ENCODE measurements around the gene FAS.

DNA sequence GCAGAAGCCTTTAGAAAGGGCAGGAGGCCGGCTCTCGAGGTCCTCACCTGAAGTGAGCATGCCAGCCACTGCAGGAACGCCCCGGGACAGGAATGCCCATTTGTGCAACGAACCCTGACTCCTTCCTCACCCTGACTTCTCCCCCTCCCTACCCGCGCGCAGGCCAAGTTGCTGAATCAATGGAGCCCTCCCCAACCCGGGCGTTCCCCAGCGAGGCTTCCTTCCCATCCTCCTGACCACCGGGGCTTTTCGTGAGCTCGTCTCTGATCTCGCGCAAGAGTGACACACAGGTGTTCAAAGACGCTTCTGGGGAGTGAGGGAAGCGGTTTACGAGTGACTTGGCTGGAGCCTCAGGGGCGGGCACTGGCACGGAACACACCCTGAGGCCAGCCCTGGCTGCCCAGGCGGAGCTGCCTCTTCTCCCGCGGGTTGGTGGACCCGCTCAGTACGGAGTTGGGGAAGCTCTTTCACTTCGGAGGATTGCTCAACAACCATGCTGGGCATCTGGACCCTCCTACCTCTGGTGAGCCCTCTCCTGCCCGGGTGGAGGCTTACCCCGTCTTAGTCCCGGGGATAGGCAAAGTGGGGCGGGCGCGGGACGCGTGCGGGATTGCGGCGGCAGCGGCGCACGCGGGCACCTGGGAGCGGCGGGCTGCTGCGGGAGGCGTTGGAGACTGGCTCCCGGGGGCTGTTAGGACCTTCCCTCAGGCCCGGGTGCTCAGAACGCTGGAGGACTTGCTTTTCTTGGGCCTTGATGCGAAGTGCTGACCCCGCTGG lies at the start of gene FAS:
- TF ChIP-seq, protein P1, sequence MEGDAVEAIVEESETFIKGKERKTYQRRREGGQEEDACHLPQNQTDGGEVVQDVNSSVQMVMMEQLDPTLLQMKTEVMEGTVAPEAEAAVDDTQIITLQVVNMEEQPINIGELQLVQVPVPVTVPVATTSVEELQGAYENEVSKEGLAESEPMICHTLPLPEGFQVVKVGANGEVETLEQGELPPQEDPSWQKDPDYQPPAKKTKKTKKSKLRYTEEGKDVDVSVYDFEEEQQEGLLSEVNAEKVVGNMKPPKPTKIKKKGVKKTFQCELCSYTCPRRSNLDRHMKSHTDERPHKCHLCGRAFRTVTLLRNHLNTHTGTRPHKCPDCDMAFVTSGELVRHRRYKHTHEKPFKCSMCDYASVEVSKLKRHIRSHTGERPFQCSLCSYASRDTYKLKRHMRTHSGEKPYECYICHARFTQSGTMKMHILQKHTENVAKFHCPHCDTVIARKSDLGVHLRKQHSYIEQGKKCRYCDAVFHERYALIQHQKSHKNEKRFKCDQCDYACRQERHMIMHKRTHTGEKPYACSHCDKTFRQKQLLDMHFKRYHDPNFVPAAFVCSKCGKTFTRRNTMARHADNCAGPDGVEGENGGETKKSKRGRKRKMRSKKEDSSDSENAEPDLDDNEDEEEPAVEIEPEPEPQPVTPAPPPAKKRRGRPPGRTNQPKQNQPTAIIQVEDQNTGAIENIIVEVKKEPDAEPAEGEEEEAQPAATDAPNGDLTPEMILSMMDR (IDR thresholded peaks at IDR 0.05; ENCODE audit: poor library complexity), result no peak
- TF ChIP-seq EZH2phosphoT487 (IDR thresholded peaks at IDR 0.05; ENCODE audit: low read depth, severe bottlenecking, unreplicated experiment), result no peak

Measured in hepatocyte (in vitro differentiated cells).